GM12878 (cell line): ENCODE results near the gene IFNAR1. TPM values are rescaled to one million over a fixed set of nuclear protein-coding genes. Genes with fewer than 3 reads are reported as not detected.

Experiments used
- CREM ChIP-seq: IDR thresholded peaks from 2 replicates; pipeline ENCODE4 v1.6.1; 2014; ENCODE audit warnings: antibody characterized with exemption, low read depth
- CTCF ChIP-seq, 3 experiments: IDR thresholded peaks in 2 of 3; conservative IDR thresholded peaks in 1 of 3; 2 replicates each; pipeline ENCODE4 v1.5.1; 2011; ENCODE audit warnings: low read depth in 3 of 3, low read length in 3 of 3, mild to moderate bottlenecking in 3 of 3, control low read depth in 2 of 3, moderate library complexity in 2 of 3, inconsistent platforms in 1 of 3, mixed read lengths in 1 of 3; ENCODE audit not compliant: control insufficient read depth in 2 of 3, insufficient read depth in 1 of 3; ENCODE audit errors: extremely low read depth in 1 of 3
- E4F1 ChIP-seq: fragments of 450-650 bp; IDR thresholded peaks from 2 replicates; pipeline ENCODE4 v1.6.1; 2018; ENCODE audit warnings: borderline replicate concordance, mild to moderate bottlenecking; ENCODE audit not compliant: partially characterized antibody
- EED ChIP-seq: sonication (generic); IDR thresholded peaks from 2 replicates; pipeline ENCODE4 v1.6.1; 2016; ENCODE audit warnings: antibody characterized with exemption, low read depth
- EP300 ChIP-seq, 2 experiments: fragments of 150-350 bp in 1 of 2; IDR thresholded peaks; 2 replicates each; pipeline ENCODE4 v1.6.1; 2011 to 2012; ENCODE audit warnings: low read depth in 2 of 2, low read length in 2 of 2, borderline replicate concordance in 1 of 2, improper control_type of control experiment in 1 of 2, inconsistent platforms in 1 of 2; ENCODE audit not compliant: control insufficient read depth in 1 of 2
- ESRRA ChIP-seq: IDR thresholded peaks from 2 replicates; pipeline ENCODE4 v1.6.1; 2012; ENCODE audit warnings: mild to moderate bottlenecking, low read length, improper control_type of control experiment
- ETV6 ChIP-seq, 2 experiments: fragments of 450-650 bp in 1 of 2; IDR thresholded peaks in 1 of 2; conservative IDR thresholded peaks in 1 of 2; 2 replicates each; pipeline ENCODE4 v1.6.1; 2014; ENCODE audit warnings: antibody characterized with exemption in 1 of 2, borderline replicate concordance in 1 of 2, low read depth in 1 of 2, mild to moderate bottlenecking in 1 of 2, moderate library complexity in 1 of 2
- EZH2 ChIP-seq: IDR thresholded peaks from 2 replicates; pipeline ENCODE4 v1.6.1; 2012; ENCODE audit warnings: low read depth, mild to moderate bottlenecking, control low read depth, inconsistent platforms, low read length, borderline replicate concordance; ENCODE audit not compliant: control insufficient read depth
- GATAD2B ChIP-seq: fragments of 450-650 bp; conservative IDR thresholded peaks from 2 replicates; pipeline ENCODE4 v1.6.1; 2017; ENCODE audit warnings: low read depth, mild to moderate bottlenecking, moderate library complexity
- LARP7 ChIP-seq: fragments of 450-650 bp; IDR thresholded peaks from 2 replicates; pipeline ENCODE4 v1.6.1; 2017; ENCODE audit warnings: mild to moderate bottlenecking
- MEF2B ChIP-seq: fragments of 450-650 bp; IDR thresholded peaks from 2 replicates; pipeline ENCODE4 v1.6.1; 2018; ENCODE audit warnings: mild to moderate bottlenecking, moderate library complexity; ENCODE audit not compliant: partially characterized antibody, poor library complexity, severe bottlenecking
- PML ChIP-seq: IDR thresholded peaks from 2 replicates; pipeline ENCODE4 v1.6.1; 2012; ENCODE audit warnings: low read length, inconsistent platforms
- POLR2A ChIP-seq: IDR thresholded peaks from 2 replicates; pipeline ENCODE4 v1.6.1; 2011; ENCODE audit warnings: low read depth, mild to moderate bottlenecking, low read length
- POLR2AphosphoS2 ChIP-seq: IDR thresholded peaks from 2 replicates; pipeline ENCODE4 v1.6.1; 2011; ENCODE audit warnings: low read depth, mild to moderate bottlenecking, low read length, improper control_type of control experiment, moderate library complexity
- SIX5 ChIP-seq: IDR thresholded peaks from 2 replicates; pipeline ENCODE4 v1.6.1; 2011; ENCODE audit warnings: mild to moderate bottlenecking, low read depth, low read length, moderate library complexity; ENCODE audit not compliant: severe bottlenecking
- TCF12 ChIP-seq: IDR thresholded peaks from 2 replicates; pipeline ENCODE4 v1.6.1; 2011; ENCODE audit warnings: low read depth, mild to moderate bottlenecking, low read length
- ZNF207 ChIP-seq: fragments of 450-650 bp; IDR thresholded peaks from 2 replicates; pipeline ENCODE4 v1.6.1; 2014; ENCODE audit warnings: antibody characterized with exemption, mild to moderate bottlenecking, borderline replicate concordance
- ZNF384 ChIP-seq: IDR thresholded peaks from 2 replicates; pipeline ENCODE4 v1.6.1; 2012; ENCODE audit warnings: low read depth, mild to moderate bottlenecking, low read length, improper control_type of control experiment, borderline replicate concordance
- ZSCAN29 ChIP-seq: fragments of 450-650 bp; IDR thresholded peaks from 2 replicates; pipeline ENCODE4 v1.6.1; 2017; ENCODE audit warnings: mild to moderate bottlenecking, moderate library complexity
- polyA plus RNA-seq, 11 experiments: library from polyadenylated mRNA; depleted of rRNA in 4 of 11; unstranded in 6 of 11; stranded (reverse) in 5 of 11; fragments of >200 nt; fragmentation: Nextera tagmentation in 4 of 11; fragmentation: Illumina TruSeq in 1 of 11; extraction: Ambion mirVana in 4 of 11; extraction: Trizol in 1 of 11; gene quantifications; 1 replicate in 1 of 11; 2 replicates in 10 of 11; pipeline versions ENCODE4 v1.2.1 to v1.2.3, GENCODE V29; 2011 to 2016; ENCODE audit warnings: inconsistent platforms in 2 of 11, missing spikeins in 2 of 11, low read depth in 1 of 11
- total RNA-seq, 4 experiments: library from RNA; depleted of rRNA in 3 of 4; stranded (reverse); fragments of >200 nt in 3 of 4; fragmentation: Illumina TruSeq in 1 of 4; extraction: Trizol in 1 of 4; gene quantifications; 2 replicates each; pipeline versions ENCODE4 v1.2.1 to v1.2.3, GENCODE V29; 2013 to 2021
- TF ChIP-seq, protein P1 (sequence below): fragments of 450-650 bp; IDR thresholded peaks from 2 replicates; pipeline ENCODE4 v1.6.1; 2016; ENCODE audit warnings: mild to moderate bottlenecking
- TF ChIP-seq, protein P2 (sequence below): IDR thresholded peaks from 2 replicates; pipeline ENCODE4 v1.6.1; 2011; ENCODE audit warnings: borderline replicate concordance, low read depth, mild to moderate bottlenecking, moderate library complexity, mixed read lengths, low read length; ENCODE audit not compliant: insufficient read depth; ENCODE audit errors: extremely low read length
- TF ChIP-seq, protein P3 (sequence below): IDR thresholded peaks from 2 replicates; pipeline ENCODE4 v1.6.1; 2012; ENCODE audit warnings: low read depth, low read length, improper control_type of control experiment

The IFNAR1 gene
- total and polyA plus RNA-seq, 10 of the 15 experiments (the other 5 are each of a cell fraction or from before 2014, with no cell fraction given), result 12.0 to 62.4 (median 24.6) TPM

DNA sequence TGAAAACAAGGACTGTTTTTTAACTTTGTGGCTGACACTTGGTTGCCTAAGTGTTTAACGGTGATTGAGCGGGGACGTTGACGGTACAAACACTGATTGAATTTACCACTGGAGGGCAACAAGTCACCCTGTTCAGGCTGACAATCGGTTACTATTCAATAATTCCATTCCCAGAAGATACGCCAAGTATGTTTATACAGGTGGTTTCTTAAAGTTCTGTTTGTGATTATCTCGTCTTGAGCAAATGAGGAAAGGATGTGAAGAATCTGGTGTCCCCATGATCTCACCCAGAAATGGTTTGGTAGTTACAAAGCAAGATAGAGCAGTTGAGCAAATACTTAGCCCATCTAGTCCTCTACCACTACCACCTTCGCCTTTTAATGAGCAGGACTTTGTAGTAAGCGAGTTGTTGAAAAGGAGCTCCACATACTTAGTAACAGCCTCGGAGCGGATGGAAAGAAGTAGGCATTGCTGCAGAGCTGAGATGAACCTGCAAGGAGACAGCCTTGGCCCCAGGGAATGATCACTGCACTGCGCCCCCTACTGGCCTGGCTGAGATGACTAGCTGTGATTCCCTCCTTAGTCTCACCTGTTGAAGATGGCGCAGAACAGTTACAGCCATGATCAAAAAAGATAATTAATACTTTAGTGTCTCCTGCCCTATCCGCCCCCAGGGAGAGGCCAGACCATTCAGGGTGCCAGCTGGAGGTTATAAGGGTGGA lies 36.3 kb downstream of the IFNAR1 start (continued):
- no peak for TF ChIP-seq ESRRA
- TF ChIP-seq EP300 (IDR thresholded peaks at IDR 0.05; ENCODE audit: borderline replicate concordance in 1 of 2, control insufficient read depth in 1 of 2, low read depth in 2 of 2, low read length in 2 of 2), result no peak
- TF ChIP-seq EED, result no peak
- no peak for TF ChIP-seq EZH2
- TF ChIP-seq ETV6 (conservative IDR thresholded peaks at IDR 0.05 in 1 of 2, IDR thresholded peaks at IDR 0.05 in 1 of 2; ENCODE audit: borderline replicate concordance in 1 of 2, low read depth in 1 of 2), result no peak; a peak in 2 of 4 replicates
- TF ChIP-seq SIX5, result no peak
- TF ChIP-seq GATAD2B, result no peak
- TF ChIP-seq MEF2B, result peak; percentile 49
- TF ChIP-seq, protein P1, sequence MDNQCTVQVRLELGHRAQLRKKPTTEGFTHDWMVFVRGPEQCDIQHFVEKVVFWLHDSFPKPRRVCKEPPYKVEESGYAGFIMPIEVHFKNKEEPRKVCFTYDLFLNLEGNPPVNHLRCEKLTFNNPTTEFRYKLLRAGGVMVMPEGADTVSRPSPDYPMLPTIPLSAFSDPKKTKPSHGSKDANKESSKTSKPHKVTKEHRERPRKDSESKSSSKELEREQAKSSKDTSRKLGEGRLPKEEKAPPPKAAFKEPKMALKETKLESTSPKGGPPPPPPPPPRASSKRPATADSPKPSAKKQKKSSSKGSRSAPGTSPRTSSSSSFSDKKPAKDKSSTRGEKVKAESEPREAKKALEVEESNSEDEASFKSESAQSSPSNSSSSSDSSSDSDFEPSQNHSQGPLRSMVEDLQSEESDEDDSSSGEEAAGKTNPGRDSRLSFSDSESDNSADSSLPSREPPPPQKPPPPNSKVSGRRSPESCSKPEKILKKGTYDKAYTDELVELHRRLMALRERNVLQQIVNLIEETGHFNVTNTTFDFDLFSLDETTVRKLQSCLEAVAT, result peak; percentile 68; the same call in 1 of the 2 replicates
- peak; percentile 84; the same call in 1 of the 2 replicates for TF ChIP-seq ZNF207
- no peak for TF ChIP-seq CREM
- TF ChIP-seq ZSCAN29, result no peak
- TF ChIP-seq CTCF (IDR thresholded peaks at IDR 0.05 in 2 of 3, conservative IDR thresholded peaks at IDR 0.05 in 1 of 3; ENCODE audit: control insufficient read depth in 2 of 3, extremely low read depth in 1 of 3, insufficient read depth in 1 of 3, low read depth in 3 of 3, low read length in 3 of 3), result peak; percentile 94 to 96 (median 94)
- peak; percentile 67 for TF ChIP-seq PML
- 0 out of 2 replicates have a peak, but pooled peaks have one; percentile 10 for TF ChIP-seq TCF12
- no peak for TF ChIP-seq LARP7
- TF ChIP-seq, protein P2, sequence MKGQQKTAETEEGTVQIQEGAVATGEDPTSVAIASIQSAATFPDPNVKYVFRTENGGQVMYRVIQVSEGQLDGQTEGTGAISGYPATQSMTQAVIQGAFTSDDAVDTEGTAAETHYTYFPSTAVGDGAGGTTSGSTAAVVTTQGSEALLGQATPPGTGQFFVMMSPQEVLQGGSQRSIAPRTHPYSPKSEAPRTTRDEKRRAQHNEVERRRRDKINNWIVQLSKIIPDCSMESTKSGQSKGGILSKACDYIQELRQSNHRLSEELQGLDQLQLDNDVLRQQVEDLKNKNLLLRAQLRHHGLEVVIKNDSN, result no peak
- peak; percentile 53; the same call in 1 of the 2 replicates for TF ChIP-seq POLR2A
- TF ChIP-seq POLR2AphosphoS2, result peak; percentile 51
- TF ChIP-seq, protein P3, sequence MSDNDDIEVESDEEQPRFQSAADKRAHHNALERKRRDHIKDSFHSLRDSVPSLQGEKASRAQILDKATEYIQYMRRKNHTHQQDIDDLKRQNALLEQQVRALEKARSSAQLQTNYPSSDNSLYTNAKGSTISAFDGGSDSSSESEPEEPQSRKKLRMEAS, result no peak
- no peak for TF ChIP-seq E4F1
- TF ChIP-seq ZNF384, result peak; percentile 85
